T-helper 2 cell treated with Interferon-gamma antibody and Interleukin-4, amounts not matched to agents 100 ng/mL and 5 ng/mL, for 36 hours (primary cell): Measurements from ENCODE around the gene SPDYE6. TPM values are rescaled to one million over a fixed set of nuclear protein-coding genes. Genes with fewer than 3 reads are reported as not detected.

Experiments
- total RNA-seq: library from RNA; stranded (reverse); gene quantifications from 2 replicates; pipeline ENCODE4 v1.2.3, GENCODE V29; 2022

Gene SPDYE6
- total RNA-seq, 1 donor from 2014 or later, result not detected

Other genes starting within 250 kb of the SPDYE6 start
- gene SH2B2, start 69.6 kb downstream of the SPDYE6 start, total RNA-seq, result 0.30 and 0.45 TPM in 2 replicates
- 23.2 and 27.5 TPM in 2 replicates for gene PRKRIP1, start 39.9 kb upstream of the SPDYE6 start, total RNA-seq
- 61.1 and 66.0 TPM in 2 replicates for gene ORAI2, start 77.1 kb upstream of the SPDYE6 start, total RNA-seq
- gene ALKBH4, start 108.4 kb upstream of the SPDYE6 start, total RNA-seq, result 10.2 and 10.5 TPM in 2 replicates
- gene LRWD1, start 108.5 kb upstream of the SPDYE6 start, total RNA-seq, result 21.5 and 23.3 TPM in 2 replicates
- 51.7 and 53.4 TPM in 2 replicates for gene POLR2J, start 122.5 kb upstream of the SPDYE6 start, total RNA-seq
- gene RASA4B, start 161.3 kb upstream of the SPDYE6 start, total RNA-seq, result 16.2 and 17.0 TPM in 2 replicates
- gene UPK3BL2, start 187.3 kb upstream of the SPDYE6 start, total RNA-seq, result 20.6 and 25.0 TPM in 2 replicates
- gene SPDYE2, start 194.8 kb upstream of the SPDYE6 start, total RNA-seq, result not detected in 2 replicates
- 54.6 and 58.9 TPM in 2 replicates for gene POLR2J3, start 216.1 kb upstream of the SPDYE6 start, total RNA-seq